B cell (primary cell): ENCODE data around the gene KCNN1. TPM values are rescaled to one million over a fixed set of nuclear protein-coding genes. Genes with fewer than 3 reads are reported as not detected.

Experiments
- ATAC-seq: fragments of 200-7000 bp; cut with Tn5 transposase; one replicate; pipeline ENCODE4 v1.10.0; 2021; ENCODE audit warnings: low read depth, mild to moderate bottlenecking, moderate number of reproducible peaks, moderate library complexity
- CTCF ChIA-PET: fragments of 350-600 bp; sonication (Branson Sonifier 250); formaldehyde crosslinking; loops from one replicate; lab custom pipeline; 2021; ENCODE audit warnings: antibody characterized with exemption, inconsistent platforms; lab: Charles Lee
- POLR2A ChIA-PET: fragments of 350-600 bp; sonication (Branson Sonifier 250); formaldehyde crosslinking; loops from one replicate; lab custom pipeline; 2021; ENCODE audit warnings: antibody characterized with exemption; lab: Charles Lee
- DNase-seq: peaks from one replicate; pipeline ENCODE4 v3.0.0; 2013
- H2AFZ ChIP-seq: 2 replicates; pipeline ENCODE4 v1.6.1; 2012; ENCODE audit warnings: mild to moderate bottlenecking, low read depth, low read length; ENCODE audit not compliant: insufficient read depth, poor library complexity, severe bottlenecking
- H3K27ac ChIP-seq, 2 donors: 1 replicate in 1 of 2; 2 replicates in 1 of 2; pipeline ENCODE4 v1.5.1; 2012 to 2013; ENCODE audit warnings: low read length in 2 of 2, mild to moderate bottlenecking in 2 of 2, moderate library complexity in 1 of 2
- H3K27me3 ChIP-seq, 4 experiments: fragments of 200-600 bp in 1 of 4; sonication (generic) in 1 of 4; replicated peaks in 1 of 4; 1 replicate in 2 of 4; 2 replicates in 2 of 4; pipeline versions ENCODE4 v1.6.1 to v1.7.0; 2013 to 2016; ENCODE audit warnings: low read length in 3 of 4, mild to moderate bottlenecking in 2 of 4, mixed read lengths in 1 of 4, moderate library complexity in 1 of 4; ENCODE audit not compliant: insufficient read depth in 4 of 4, control insufficient read depth in 3 of 4; ENCODE audit errors: control extremely low read depth in 1 of 4
- H3K36me3 ChIP-seq, 2 experiments: replicated peaks in 1 of 2; 1 replicate in 1 of 2; 2 replicates in 1 of 2; pipeline versions ENCODE4 v1.6.1 to v1.7.1; 2013; ENCODE audit warnings: low read length in 1 of 2; ENCODE audit not compliant: insufficient read depth in 2 of 2, control insufficient read depth in 1 of 2; ENCODE audit errors: control extremely low read depth in 1 of 2, extremely low read depth in 1 of 2
- H3K4me1 ChIP-seq, 2 donors: fragments of 200-600 bp in 1 of 2; sonication (generic) in 1 of 2; 1 replicate in 1 of 2; 2 replicates in 1 of 2; pipeline versions ENCODE4 v1.5.1 to v1.6.1; 2013 to 2017; ENCODE audit warnings: low read length in 2 of 2; ENCODE audit not compliant: control insufficient read depth in 2 of 2, insufficient read depth in 2 of 2
- H3K4me2 ChIP-seq: replicated peaks from 2 replicates; pipeline ENCODE3; 2012; ENCODE audit warnings: mild to moderate bottlenecking, low read depth, low read length; ENCODE audit not compliant: poor library complexity, severe bottlenecking
- H3K4me3 ChIP-seq, 5 experiments: fragments of 200-600 bp in 1 of 5; sonication (generic) in 1 of 5; 1 replicate in 3 of 5; 2 replicates in 2 of 5; pipeline versions ENCODE4 v1.5.1 to v1.7.0; 2011 to 2016; ENCODE audit warnings: low read length in 4 of 5, mild to moderate bottlenecking in 4 of 5, low read depth in 2 of 5, control low read depth in 1 of 5, moderate library complexity in 1 of 5; ENCODE audit not compliant: insufficient read depth in 1 of 5; ENCODE audit errors: control extremely low read depth in 1 of 5, extremely low read depth in 1 of 5
- H3K79me2 ChIP-seq: fragments of 200-600 bp; sonication (generic); one replicate; pipeline ENCODE4 v1.6.0; 2016; ENCODE audit warnings: low read length; ENCODE audit not compliant: control insufficient read depth, insufficient read depth
- H3K9ac ChIP-seq: fragments of 200-600 bp; sonication (generic); 2 replicates; pipeline ENCODE4 v1.6.1; 2017; ENCODE audit warnings: mild to moderate bottlenecking, low read length, moderate library complexity
- H3K9me3 ChIP-seq, 3 donors: one replicate each; pipeline versions ENCODE4 v1.6.1 to v1.7.1; 2013; ENCODE audit warnings: low read length in 2 of 3; ENCODE audit not compliant: control insufficient read depth in 2 of 3, insufficient read depth in 1 of 3; ENCODE audit errors: control extremely low read depth in 1 of 3
- H4K20me1 ChIP-seq: 2 replicates; pipeline ENCODE4 v1.6.0; 2012; ENCODE audit warnings: mild to moderate bottlenecking, low read length; ENCODE audit not compliant: insufficient read depth, control insufficient read depth, poor library complexity, severe bottlenecking
- H3K27ac Mint-ChIP-seq: one replicate; pipeline ENCODE4 v1.8.0; 2021; ENCODE audit warnings: mixed read lengths
- H3K27me3 Mint-ChIP-seq: one replicate; pipeline ENCODE4 v1.8.0; 2021; ENCODE audit warnings: mixed read lengths
- H3K4me1 Mint-ChIP-seq: one replicate; pipeline ENCODE4 v1.8.0; 2021; ENCODE audit warnings: mixed read lengths
- H3K4me3 Mint-ChIP-seq: one replicate; pipeline ENCODE4 v1.8.0; 2021; ENCODE audit warnings: mixed read lengths
- H3K9me3 Mint-ChIP-seq: one replicate; pipeline ENCODE4 v1.8.0; 2022; ENCODE audit warnings: mixed read lengths; ENCODE audit not compliant: insufficient read depth
- EZH2 ChIP-seq: IDR thresholded peaks from 2 replicates; pipeline ENCODE4 v1.6.1; 2012; ENCODE audit warnings: borderline replicate concordance, low read depth, mild to moderate bottlenecking, moderate library complexity, low read length; ENCODE audit not compliant: insufficient read depth, poor library complexity, severe bottlenecking
- WGBS: methylation state at CpG from one replicate; pipeline ENCODE4 v1.1.5; 2013; ENCODE audit warnings: missing lambda C conversion rate; ENCODE audit not compliant: insufficient coverage; 5-methylcytosine and 5-hydroxymethylcytosine counted together
- intact Hi-C: fragments of 100-400 bp; cut with micrococcal nuclease; formaldehyde crosslinking; loops from one replicate; pipeline ENCODE4 v1.10.0; 2022
- polyA plus RNA-seq: library from polyadenylated mRNA; depleted of rRNA; stranded (reverse); fragments of >200 nt; gene quantifications from 2 replicates; pipeline ENCODE4 v1.2.3, GENCODE V29; 2012
- total RNA-seq, 2 donors: library from RNA; stranded (reverse); fragments of 120-200 nt in 1 of 2; gene quantifications; 1 replicate in 1 of 2; 2 replicates in 1 of 2; pipeline versions ENCODE4 v1.2.3 to v1.2.4, GENCODE V29; 2013 to 2022
- TF ChIP-seq, protein P1 (sequence below): fragments of 200-600 bp; IDR thresholded peaks from one replicate; pipeline ENCODE4 v1.8.0; 2022; ENCODE audit warnings: antibody characterized with exemption, mild to moderate bottlenecking

KCNN1 gene
- total and polyA plus RNA-seq, 2 donors (not counting 1 experiment from before 2014, with no cell fraction given): 0.04 TPM; not detected in 1

GRCh38 chr19:17951157-17951989 is 15.5 kb upstream of the KCNN1 start:
- TF ChIP-seq, protein P1, sequence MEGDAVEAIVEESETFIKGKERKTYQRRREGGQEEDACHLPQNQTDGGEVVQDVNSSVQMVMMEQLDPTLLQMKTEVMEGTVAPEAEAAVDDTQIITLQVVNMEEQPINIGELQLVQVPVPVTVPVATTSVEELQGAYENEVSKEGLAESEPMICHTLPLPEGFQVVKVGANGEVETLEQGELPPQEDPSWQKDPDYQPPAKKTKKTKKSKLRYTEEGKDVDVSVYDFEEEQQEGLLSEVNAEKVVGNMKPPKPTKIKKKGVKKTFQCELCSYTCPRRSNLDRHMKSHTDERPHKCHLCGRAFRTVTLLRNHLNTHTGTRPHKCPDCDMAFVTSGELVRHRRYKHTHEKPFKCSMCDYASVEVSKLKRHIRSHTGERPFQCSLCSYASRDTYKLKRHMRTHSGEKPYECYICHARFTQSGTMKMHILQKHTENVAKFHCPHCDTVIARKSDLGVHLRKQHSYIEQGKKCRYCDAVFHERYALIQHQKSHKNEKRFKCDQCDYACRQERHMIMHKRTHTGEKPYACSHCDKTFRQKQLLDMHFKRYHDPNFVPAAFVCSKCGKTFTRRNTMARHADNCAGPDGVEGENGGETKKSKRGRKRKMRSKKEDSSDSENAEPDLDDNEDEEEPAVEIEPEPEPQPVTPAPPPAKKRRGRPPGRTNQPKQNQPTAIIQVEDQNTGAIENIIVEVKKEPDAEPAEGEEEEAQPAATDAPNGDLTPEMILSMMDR: no peak
- TF ChIP-seq EZH2: no peak
- Histone ChIP-seq H3K4me1 (peaks cover 59 to 62% of the 10 kb centered on the region in 2 donors), H4K20me1 (peaks cover 15% of the 10 kb centered on the region), H3K27ac (no peak overlapping the region), H3K4me2 (peak overlapping the region; percentile 94), H3K9ac (peak overlapping the region; percentile 41), H2AFZ (no peak overlapping the region), H3K4me3 (peak overlapping the region in 2 of 5 experiments; percentile 13 to 48), H3K27me3 (peaks cover 0 to 65% (median 41%) of the 10 kb centered on the region in 4 experiments), H3K36me3 (no peaks in the 10 kb centered on the region), H3K9me3 (peaks cover 0 to 20% (median 0%) of the 10 kb centered on the region in 3 donors), H3K79me2 (no peaks in the 10 kb centered on the region)
- Mint-ChIP-seq H3K9me3 (no peaks in the 10 kb centered on the region), H3K27me3 (peaks cover 26% of the 10 kb centered on the region), H3K4me3 (peak overlapping the region; percentile 67), H3K27ac (peak overlapping the region; percentile 15), H3K4me1 (peaks cover 49% of the 10 kb centered on the region)
- intact Hi-C loops: loop anchor here (2.0 kb wide), 1 partner anchor 27 kb away; no protein-coding TSS in a partner anchor
- DNase-seq: peak; percentile 67
- no peak for ATAC-seq
- POLR2A ChIA-PET: interaction anchor here (0.7 kb wide), 1 partner anchor 79 kb away, joined by 3 read pairs; the partner anchor contains the start of gene SLC5A5
- CTCF ChIA-PET: interaction anchor here (0.6 to 1.5 kb wide), 4 partner anchors 13 to 46 kb away, joined by 3 to 7 read pairs (median 4); no protein-coding TSS in a partner anchor
- 4% methylated on average over 20 of the region's 33 CpGs for WGBS
